NCI-H510A treated with DMSO at 0.1 percent for 48 hours (cell line): ENCODE data around the gene ZBTB32.
"Not testable (repeated sequence)": the region's sequence is repeated elsewhere in the genome, so short reads cannot be mapped to it uniquely, and the experiment has no call there.

Source experiments
- DNase-seq: peaks from one replicate; lab custom pipeline; 2025; lab: John Stamatoyannopoulos, UW

The ZBTB32 gene

DNA sequence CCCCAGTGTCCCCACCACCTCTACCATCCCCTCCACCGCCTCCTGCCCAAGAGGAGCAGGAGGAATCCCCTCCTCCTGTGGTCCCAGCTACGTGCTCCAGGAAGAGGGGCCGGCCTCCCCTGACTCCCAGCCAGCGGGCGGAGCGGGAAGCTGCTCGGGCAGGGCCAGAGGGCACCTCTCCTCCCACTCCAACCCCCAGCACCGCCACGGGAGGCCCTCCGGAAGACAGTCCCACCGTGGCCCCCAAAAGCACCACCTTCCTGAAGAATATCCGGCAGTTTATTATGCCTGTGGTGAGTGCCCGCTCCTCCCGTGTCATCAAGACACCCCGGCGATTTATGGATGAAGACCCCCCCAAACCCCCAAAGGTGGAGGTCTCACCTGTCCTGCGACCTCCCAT lies 16.3 kb downstream of the ZBTB32 start:
- no peak for DNase-seq

DNA sequence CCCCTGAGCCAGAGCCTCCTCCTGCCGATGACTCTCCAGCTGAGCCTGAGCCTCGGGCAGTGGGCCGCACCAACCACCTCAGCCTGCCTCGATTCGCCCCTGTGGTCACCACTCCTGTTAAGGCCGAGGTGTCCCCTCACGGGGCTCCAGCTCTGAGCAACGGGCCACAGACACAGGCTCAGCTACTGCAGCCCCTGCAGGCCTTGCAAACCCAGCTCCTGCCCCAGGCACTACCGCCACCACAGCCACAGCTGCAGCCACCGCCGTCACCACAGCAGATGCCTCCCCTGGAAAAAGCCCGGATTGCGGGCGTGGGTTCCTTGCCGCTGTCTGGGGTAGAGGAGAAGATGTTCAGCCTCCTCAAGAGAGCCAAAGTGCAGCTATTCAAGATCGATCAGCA lies 17.0 kb downstream of the ZBTB32 start:
- no peak for DNase-seq

DNA sequence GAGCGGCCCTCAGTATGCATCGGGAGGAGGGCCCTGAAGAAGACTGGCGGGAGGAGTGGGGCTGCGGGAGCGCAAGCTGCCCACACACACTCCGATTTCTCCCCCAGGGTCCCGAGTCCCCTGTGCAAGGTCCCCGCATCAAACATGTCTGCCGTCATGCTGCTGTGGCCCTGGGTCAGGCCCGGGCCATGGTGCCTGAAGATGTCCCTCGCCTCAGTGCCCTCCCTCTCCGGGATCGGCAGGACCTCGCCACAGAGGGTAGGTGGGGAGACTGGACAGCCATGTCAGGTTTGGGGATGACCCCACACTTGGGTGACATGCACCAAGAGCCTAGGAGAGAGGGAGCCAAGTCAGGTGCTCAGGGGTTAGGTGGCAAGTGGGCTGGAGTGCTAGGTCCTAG lies 18.1 kb downstream of the ZBTB32 start:
- DNase-seq: no peak

DNA sequence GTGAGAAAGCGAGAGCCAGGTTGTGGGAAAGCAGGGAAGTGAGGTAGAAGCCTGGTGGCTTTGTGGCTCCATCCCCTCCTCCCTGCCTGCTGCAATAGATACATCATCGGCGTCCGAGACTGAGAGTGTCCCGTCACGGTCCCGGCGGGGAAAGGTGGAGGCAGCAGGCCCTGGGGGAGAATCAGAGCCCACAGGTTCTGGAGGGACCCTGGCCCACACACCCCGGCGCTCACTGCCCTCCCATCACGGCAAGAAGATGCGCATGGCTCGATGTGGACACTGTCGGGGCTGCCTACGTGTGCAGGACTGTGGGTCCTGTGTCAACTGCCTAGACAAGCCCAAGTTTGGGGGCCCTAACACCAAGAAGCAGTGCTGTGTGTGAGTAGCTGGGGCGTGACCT lies 18.5 kb downstream of the ZBTB32 start:
- DNase-seq: no peak

DNA sequence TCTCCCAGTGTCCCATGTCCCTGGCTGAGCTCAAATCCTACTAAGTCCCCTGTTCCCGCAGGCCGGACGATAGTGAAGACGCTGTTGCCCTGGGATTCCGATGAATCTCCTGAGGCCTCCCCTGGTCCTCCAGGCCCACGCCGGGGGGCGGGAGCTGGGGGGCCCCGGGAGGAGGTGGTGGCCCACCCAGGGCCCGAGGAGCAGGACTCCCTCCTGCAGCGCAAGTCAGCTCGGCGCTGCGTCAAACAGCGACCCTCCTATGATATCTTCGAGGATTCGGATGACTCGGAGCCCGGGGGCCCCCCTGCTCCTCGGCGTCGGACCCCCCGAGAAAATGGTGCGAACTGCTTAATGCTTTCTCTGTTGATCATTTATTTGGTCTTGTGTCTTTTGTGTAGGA lies 19.3 kb downstream of the ZBTB32 start:
- DNase-seq: no peak

DNA sequence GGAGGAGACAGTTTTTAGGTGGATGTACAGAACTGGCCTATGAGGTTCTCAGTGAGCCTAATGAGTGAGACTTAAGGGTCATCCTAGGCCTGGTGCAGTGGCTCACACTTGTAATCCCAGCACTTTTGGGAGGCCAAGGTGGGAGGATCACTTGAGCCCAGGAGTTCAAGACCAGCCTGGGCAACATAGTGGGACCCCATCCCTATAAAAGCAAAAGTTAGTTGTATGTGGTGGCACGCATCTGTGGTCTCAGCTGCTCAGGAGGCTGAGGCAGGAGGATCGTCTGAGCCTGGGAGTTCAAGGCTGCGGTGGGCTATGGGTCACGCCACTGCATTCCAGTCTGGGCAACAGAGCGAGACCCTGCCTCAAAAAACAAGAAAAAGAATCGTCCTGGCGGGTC lies 19.8 kb downstream of the ZBTB32 start:
- DNase-seq: not testable (repeated sequence)

DNA sequence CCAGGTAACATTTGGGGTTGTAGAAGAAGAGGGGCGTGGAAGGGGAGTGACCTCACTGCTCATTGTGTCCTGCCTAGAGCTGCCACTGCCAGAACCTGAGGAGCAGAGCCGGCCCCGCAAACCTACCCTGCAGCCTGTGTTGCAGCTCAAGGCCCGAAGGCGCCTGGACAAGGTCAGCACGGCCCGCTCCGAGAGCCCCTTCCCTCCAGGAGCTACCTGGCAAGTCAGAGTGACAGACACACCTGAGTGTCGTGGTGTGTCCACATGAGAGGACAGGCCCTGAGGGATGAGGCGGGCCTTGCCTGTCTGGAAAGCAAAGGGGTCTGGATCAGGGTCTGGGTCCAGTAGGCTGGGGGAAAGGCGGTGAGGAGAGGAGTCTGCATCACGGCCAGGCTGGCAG lies 20.2 kb downstream of the ZBTB32 start:
- no peak for DNase-seq

DNA sequence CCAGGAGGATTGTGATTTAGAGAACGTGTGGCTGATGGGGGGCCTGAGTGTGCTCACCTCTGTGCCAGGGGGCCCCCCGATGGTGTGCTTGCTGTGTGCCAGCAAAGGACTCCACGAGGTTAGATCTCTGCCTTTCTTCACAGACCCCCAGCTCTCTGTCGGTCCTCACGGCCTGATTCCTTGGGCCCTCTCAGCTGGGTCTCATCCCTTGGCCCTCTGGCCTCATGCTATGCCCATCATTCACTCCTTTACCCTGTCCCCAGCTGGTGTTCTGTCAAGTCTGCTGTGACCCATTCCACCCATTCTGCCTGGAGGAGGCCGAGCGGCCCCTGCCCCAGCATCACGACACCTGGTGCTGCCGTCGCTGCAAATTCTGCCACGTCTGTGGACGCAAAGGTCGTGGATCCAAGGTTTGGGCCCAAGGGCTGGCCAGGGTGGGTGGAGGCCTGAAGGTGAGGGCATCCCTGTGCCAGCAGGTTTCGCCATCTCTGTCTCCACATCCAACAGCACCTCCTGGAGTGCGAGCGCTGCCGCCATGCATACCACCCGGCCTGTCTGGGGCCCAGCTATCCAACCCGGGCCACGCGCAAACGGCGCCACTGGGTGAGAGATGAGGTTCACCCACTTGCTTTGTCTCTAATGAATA lies 21.0 kb downstream of the ZBTB32 start:
- DNase-seq: no peak

DNA sequence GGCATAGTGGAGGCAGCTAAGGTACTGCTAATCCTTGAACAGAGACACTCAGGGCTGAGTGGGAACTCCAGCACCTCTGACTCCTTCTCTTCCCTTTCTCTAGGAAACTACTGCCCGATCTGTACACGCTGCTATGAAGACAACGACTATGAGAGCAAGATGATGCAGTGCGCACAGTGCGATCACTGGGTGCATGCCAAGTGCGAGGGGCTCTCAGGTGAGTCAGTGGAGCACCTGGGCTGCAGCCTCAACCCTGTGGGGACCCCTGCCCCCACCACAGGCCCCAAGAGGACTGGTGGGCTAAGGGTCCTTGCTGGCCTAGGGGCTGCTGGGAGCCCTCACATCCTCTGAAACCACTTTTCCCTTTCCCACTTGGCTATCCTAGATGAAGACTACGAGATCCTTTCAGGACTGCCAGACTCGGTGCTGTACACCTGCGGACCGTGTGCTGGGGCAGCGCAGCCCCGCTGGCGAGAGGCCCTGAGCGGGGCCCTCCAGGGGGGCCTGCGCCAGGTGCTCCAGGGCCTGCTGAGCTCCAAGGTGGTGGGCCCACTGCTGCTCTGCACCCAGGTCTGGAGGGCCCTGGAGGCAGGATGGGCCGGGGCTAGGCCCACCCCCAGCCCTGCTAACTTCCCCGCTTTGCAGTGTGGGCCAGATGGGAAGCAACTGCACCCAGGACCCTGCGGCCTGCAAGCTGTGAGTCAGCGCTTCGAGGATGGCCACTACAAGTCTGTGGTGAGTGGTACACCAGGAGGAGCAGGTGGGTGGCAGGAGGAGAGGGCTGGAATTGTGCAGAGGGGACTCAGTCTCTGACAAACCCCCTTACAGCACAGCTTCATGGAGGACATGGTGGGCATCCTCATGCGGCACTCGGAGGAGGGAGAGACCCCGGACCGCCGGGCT lies 22.9 kb downstream of the ZBTB32 start:
- no peak for DNase-seq

DNA sequence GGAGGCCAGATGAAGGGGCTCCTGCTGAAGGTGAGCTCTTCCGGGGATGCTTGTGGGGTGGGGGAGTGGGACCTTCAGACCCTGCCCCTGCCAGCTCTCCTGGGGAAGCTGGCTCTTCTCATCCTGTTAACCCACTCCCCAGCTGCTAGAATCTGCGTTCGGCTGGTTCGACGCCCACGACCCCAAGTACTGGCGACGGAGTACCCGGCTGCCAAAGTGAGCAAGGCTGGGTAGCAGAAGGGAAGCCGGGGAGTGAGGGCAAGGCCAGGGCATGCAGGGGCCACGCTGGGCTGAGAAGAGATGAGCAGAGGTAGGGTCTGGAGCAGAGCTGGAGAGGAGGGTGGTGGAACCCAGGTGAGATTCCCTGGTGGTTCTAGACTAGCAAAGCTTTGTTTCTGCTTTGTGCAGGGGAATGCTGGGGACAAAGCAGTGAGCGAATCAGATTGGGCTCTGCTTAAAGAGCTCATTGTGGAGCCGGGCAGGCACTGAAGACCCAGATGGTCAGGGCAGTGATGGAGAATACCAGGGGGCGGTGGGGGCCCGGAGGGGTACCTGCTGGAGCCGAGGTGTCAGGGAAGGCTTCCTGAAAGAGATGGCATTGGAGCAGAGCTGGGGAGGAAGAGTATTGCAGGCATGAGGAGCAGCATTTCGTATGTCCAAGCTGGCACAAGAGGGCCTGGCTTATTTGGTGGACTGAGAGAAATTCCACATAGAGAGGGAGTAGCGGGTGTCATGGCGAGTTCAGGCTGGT lies 23.8 kb downstream of the ZBTB32 start:
- DNase-seq: no peak

DNA sequence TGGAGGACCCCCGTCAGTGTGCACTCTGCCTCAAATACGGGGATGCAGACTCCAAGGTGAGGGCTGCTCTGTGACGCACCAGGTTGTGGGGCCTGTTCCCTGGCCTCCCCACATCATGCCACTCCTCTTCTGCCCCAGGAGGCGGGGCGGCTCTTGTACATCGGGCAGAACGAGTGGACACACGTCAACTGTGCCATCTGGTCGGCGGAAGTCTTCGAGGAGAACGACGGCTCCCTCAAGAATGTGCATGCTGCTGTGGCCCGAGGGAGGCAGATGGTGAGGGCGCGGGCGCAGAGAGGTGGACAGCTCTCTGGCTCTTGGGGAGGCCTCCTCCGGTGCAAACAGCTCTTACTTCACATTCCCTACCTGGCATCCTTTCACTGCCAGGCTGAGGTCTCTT lies 24.7 kb downstream of the ZBTB32 start:
- no peak for DNase-seq

DNA sequence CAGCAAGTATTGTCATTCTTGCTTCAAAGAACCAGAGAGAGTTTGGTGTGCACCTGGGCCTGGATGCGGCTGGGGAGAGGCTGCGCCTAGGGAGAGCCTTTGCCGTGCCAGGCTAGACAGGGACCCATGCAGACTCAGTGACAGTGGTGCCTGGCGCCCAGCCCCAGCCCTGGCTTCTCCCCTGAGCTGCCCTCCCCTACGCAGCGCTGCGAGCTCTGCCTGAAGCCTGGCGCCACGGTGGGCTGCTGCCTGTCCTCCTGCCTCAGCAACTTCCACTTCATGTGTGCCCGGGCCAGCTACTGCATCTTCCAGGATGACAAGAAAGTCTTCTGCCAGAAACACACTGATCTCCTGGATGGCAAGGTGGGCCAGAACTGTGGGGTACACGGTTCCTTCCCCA lies 25.4 kb downstream of the ZBTB32 start:
- DNase-seq: no peak

DNA sequence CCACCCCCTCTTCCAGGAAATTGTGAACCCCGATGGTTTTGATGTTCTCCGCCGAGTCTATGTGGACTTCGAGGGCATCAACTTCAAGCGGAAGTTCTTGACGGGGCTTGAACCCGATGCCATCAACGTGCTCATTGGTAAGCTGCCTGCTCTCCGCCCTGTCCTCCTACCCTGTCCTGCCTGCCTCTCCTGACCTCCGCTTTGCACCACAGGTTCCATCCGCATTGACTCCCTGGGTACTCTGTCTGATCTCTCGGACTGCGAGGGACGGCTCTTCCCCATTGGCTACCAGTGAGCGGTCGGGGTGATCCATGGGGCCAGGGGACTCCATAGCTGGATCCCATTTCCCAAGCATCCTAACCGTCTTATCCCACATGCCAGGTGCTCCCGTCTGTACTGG lies 26.0 kb downstream of the ZBTB32 start:
- DNase-seq: no peak

DNA sequence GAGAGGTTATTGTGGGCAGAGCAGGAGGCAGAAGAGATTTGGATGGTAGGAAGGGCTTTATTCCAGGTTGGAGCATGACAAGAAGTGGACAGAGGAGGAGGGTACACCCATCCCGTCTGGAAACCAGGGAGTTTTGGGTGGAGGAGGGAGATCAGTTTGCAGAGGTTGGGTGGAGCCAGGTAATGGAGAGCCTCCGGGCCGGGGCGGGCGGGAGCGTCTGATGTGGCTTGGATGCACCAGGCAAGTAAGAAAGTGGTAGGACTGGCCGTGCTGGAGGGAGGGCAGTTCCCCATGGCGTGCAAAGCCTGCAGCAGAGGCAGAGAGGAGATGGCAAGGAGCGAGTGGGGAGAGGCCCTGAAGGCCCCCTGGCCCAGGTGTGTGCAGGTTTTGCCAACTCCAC lies 27.0 kb downstream of the ZBTB32 start:
- no peak for DNase-seq

DNA sequence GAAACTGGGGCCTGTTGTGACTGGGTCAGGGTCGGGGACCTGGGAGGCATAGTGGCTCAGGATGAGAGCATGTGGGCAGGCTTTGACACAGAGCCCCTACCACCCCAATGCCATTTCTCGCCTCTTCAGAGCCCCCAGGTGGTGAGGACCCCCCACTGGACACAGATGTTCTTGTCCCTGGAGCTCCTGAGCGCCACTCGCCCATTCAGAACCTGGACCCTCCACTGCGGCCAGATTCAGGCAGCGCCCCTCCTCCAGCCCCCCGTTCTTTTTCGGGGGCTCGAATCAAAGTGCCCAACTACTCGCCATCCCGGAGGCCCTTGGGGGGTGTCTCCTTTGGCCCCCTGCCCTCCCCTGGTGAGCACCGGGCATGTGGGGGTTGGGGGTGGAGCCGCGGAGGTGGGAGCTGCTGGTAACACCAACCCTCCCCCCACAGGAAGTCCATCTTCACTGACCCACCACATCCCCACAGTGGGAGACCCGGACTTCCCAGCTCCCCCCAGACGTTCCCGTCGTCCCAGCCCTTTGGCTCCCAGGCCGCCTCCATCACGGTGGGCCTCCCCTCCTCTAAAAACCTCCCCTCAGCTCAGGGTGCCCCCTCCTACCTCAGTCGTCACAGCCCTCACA lies 27.5 kb downstream of the ZBTB32 start:
- no peak for DNase-seq

DNA sequence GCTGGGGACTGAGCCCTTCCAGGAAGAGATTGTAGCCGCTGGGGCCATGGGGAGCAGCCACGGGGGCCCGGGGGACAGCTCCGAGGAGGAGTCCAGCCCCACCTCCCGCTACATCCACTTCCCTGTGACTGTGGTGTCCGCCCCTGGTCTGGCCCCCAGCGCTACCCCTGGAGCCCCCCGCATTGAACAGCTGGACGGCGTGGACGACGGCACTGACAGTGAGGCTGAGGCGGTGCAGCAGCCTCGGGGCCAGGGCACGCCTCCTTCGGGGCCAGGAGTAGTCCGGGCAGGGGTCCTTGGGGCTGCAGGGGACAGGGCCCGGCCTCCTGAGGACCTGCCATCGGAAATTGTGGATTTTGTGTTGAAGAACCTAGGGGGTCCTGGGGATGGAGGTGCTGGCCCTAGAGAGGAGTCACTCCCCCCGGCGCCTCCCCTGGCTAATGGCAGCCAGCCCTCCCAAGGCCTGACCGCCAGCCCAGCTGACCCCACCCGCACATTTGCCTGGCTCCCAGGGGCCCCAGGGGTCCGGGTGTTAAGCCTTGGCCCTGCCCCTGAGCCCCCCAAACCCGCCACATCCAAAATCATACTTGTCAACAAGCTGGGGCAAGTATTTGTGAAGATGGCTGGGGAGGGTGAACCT lies 28.3 kb downstream of the ZBTB32 start:
- no peak for DNase-seq

DNA sequence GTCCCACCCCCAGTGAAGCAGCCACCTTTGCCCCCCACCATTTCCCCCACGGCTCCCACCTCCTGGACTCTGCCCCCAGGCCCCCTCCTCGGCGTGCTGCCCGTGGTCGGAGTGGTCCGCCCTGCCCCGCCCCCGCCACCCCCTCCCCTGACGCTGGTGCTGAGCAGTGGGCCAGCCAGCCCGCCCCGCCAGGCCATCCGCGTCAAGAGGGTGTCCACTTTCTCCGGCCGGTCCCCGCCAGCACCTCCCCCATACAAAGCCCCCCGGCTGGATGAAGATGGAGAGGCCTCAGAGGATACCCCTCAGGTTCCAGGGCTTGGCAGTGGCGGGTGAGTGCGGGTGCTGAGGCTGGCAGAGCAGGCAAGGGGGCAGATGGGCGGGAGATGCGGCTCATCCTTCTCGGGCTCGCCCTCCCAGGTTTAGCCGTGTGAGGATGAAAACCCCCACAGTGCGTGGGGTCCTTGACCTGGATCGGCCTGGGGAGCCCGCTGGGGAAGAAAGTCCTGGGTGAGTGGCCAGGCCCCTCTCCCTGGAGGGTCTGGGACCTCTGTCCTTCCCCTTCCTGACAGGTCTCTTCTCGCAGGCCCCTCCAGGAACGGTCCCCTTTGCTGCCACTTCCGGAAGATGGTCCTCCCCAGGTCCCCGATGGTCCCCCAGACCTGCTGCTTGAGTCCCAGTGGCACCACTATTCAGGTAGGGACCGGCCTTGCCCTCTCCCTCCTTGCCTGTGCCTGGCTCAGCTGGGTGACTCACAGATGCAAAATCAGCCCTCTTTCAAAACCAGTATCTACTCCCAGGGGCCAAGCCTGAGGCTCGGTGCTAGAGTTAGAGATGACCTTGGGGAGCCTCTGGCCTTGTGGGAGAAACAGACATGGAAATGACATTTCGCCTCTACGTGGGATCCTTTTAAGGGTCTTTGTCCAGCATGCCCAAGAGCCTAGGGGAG lies 29.1 kb downstream of the ZBTB32 start:
- DNase-seq: no peak

DNA sequence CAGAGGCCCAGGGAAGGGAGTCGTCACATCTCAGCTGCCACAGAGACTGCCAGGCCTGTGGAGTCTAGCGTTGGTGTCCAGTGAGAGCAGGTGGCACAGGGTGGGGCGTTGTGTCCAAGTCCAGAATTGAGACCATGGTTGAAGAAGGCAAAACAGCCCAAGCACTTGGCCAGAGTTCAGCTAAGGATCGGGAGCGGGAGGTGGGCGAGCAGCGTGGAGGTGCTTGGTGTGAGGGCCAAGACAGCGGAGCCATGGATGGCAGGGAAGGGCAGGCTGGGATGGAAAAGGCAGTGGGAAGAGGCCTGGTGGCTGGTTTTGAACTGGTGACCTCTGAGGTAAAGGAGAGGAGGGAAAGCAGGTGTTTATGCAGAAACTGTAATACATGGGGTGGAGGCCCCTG lies 29.9 kb downstream of the ZBTB32 start:
- no peak for DNase-seq

DNA sequence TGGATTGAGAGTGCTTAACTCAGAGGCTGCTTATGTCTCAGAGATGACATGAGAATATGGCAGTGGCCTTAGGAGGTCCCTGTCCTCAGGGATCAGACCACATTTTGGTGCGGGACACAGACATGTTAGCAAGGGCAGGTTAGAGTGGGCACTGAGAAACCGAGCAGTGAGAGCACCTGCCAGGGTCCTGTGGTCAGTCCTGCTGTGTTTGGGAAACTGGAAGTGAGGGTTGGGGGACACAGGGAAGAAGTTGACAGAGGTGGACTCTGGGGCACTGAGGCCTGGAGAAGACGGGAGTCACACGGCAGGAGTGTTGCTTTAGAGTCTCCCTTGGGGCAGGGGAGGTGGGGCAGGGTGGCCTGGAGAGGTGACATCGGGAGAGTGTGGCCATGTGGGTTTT lies 30.5 kb downstream of the ZBTB32 start:
- no peak for DNase-seq

DNA sequence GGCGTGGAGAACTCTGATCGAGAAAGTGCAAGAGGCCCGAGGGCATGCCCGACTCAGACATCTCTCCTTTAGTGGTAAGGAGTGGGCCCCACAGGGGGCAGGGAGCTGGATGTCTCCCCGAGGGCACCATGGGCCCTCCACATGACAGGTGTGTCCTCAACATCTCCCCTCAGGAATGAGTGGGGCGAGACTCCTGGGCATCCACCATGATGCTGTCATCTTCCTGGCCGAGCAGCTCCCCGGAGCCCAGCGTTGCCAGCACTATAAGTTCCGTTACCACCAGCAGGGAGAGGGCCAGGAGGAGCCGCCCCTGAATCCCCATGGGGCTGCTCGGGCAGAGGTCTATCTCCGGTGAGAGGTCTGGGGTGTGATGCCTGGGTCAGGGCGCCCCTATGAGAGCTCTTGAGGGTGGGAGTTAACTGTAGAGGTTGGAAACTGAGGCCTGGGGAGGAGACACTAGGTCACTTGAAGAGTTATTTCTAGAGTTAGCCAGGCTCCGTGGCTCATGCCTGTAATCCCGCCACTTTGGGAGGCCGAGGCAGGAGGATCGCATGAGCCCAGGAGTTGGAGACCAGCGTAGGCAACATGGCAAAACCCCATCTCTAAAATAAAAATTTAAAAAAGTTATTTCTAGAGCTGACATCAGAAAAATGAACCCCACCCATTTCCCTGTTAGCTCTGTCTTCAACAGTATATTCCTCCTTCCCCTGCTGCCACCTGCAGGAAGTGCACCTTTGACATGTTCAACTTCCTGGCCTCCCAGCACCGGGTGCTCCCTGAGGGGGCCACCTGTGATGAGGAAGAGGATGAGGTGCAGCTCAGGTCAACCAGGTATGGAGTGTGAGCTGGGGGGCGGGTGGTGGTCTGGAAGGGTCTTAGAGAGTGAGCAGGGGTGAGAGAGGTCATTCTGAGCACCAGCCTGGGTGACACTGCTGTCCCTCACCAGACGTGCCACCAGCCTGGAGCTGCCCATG lies 32.8 kb downstream of the ZBTB32 start:
- no peak for DNase-seq
